ENCODE results near the gene DOK5. TPM values are rescaled to one million over a fixed set of nuclear protein-coding genes. Genes with fewer than 3 reads are reported as not detected.

The DOK5 gene
- total RNA-seq, 1 donor: 14.1 TPM

GRCh38 chr20:54535033-54535432, 59.6 kb downstream of the DOK5 start:
- H3K27me3 ChIP-seq (ENCODE audit: insufficient read depth, low read length): no peaks in the 10 kb centered on the region
- no peaks in the 10 kb centered on the region for H4K20me1 ChIP-seq (ENCODE audit: insufficient read depth, low read length)
- no peaks in the 10 kb centered on the region for H3K79me2 ChIP-seq (ENCODE audit: insufficient read depth, low read length)
- H2AFZ ChIP-seq (ENCODE audit: low read length): no peak overlapping the region
- H3K27ac ChIP-seq (ENCODE audit: low read depth, low read length): no peak overlapping the region
- no peak overlapping the region for H3K4me2 ChIP-seq (ENCODE audit: insufficient read depth, low read length)
- H3K36me3 ChIP-seq (ENCODE audit: insufficient read depth, low read length): no peaks in the 10 kb centered on the region
- H3K4me3 ChIP-seq (ENCODE audit: insufficient read depth, low read length): no peak overlapping the region
- TF ChIP-seq CTCF (IDR thresholded peaks at IDR 0.05; ENCODE audit: extremely low read depth, low read depth, low read length): no peak
- H3K4me1 ChIP-seq (ENCODE audit: insufficient read depth, low read length): peaks cover 4% of the 10 kb centered on the region
- peaks cover 3% of the 10 kb centered on the region for H3K9me3 ChIP-seq (ENCODE audit: low read depth, low read length)
- no peak for DNase-seq (ENCODE audit: insufficient read length, low spot score, missing footprints)

- Histone ChIP-seq H3K27me3 (ENCODE audit: insufficient read depth, low read length) (no peaks in the 10 kb centered on the region), H3K4me2 (ENCODE audit: insufficient read depth, low read length) (no peak overlapping the region), H3K27ac (ENCODE audit: low read depth, low read length) (no peak overlapping the region), H3K36me3 (ENCODE audit: insufficient read depth, low read length) (no peaks in the 10 kb centered on the region), H2AFZ (ENCODE audit: low read length) (no peak overlapping the region), H3K4me1 (ENCODE audit: insufficient read depth, low read length) (peaks cover 4% of the 10 kb centered on the region), H3K9me3 (ENCODE audit: low read depth, low read length) (peaks cover 3% of the 10 kb centered on the region), H3K4me3 (ENCODE audit: insufficient read depth, low read length) (no peak overlapping the region), H4K20me1 (ENCODE audit: insufficient read depth, low read length) (no peaks in the 10 kb centered on the region), H3K79me2 (ENCODE audit: insufficient read depth, low read length) (no peaks in the 10 kb centered on the region)
- no peak for TF ChIP-seq CTCF (IDR thresholded peaks at IDR 0.05; ENCODE audit: extremely low read depth, low read depth, low read length)
- no peak for DNase-seq (ENCODE audit: insufficient read length, low spot score, missing footprints)
Measured at GRCh38 chr20:54535746-54536145, 60.4 kb downstream of the DOK5 start.

- Histone ChIP-seq H3K27me3 (ENCODE audit: insufficient read depth, low read length) (no peaks in the 10 kb centered on the region), H3K4me1 (ENCODE audit: insufficient read depth, low read length) (peaks cover 4% of the 10 kb centered on the region), H3K4me3 (ENCODE audit: insufficient read depth, low read length) (no peak overlapping the region), H3K79me2 (ENCODE audit: insufficient read depth, low read length) (no peaks in the 10 kb centered on the region), H2AFZ (ENCODE audit: low read length) (no peak overlapping the region), H3K4me2 (ENCODE audit: insufficient read depth, low read length) (no peak overlapping the region), H3K9me3 (ENCODE audit: low read depth, low read length) (peaks cover 3% of the 10 kb centered on the region), H3K27ac (ENCODE audit: low read depth, low read length) (no peak overlapping the region), H3K36me3 (ENCODE audit: insufficient read depth, low read length) (no peaks in the 10 kb centered on the region), H4K20me1 (ENCODE audit: insufficient read depth, low read length) (no peaks in the 10 kb centered on the region)
- TF ChIP-seq CTCF (IDR thresholded peaks at IDR 0.05; ENCODE audit: extremely low read depth, low read depth, low read length): no peak
- no peak for DNase-seq (ENCODE audit: insufficient read length, low spot score, missing footprints)
Measured at GRCh38 chr20:54539521-54540046, 64.2 kb downstream of the DOK5 start.

- Histone ChIP-seq H3K36me3 (ENCODE audit: insufficient read depth, low read length) (no peaks in the 10 kb centered on the region), H3K79me2 (ENCODE audit: insufficient read depth, low read length) (no peaks in the 10 kb centered on the region), H3K4me3 (ENCODE audit: insufficient read depth, low read length) (no peak overlapping the region), H2AFZ (ENCODE audit: low read length) (no peak overlapping the region), H3K27me3 (ENCODE audit: insufficient read depth, low read length) (no peaks in the 10 kb centered on the region), H3K4me2 (ENCODE audit: insufficient read depth, low read length) (no peak overlapping the region), H3K9me3 (ENCODE audit: low read depth, low read length) (peaks cover under 1% of the 10 kb centered on the region), H3K4me1 (ENCODE audit: insufficient read depth, low read length) (peaks cover 10% of the 10 kb centered on the region), H3K27ac (ENCODE audit: low read depth, low read length) (no peak overlapping the region), H4K20me1 (ENCODE audit: insufficient read depth, low read length) (no peaks in the 10 kb centered on the region)
- no peak for TF ChIP-seq CTCF (IDR thresholded peaks at IDR 0.05; ENCODE audit: extremely low read depth, low read depth, low read length)
- DNase-seq (ENCODE audit: insufficient read length, low spot score, missing footprints): no peak
Measured at GRCh38 chr20:54543369-54543768, 68.0 kb downstream of the DOK5 start.

Data from osteoblast (primary cell).